ENCODE measurements around the gene DHX32.

The DHX32 gene

GRCh38 chr10:125811251-125811650, 69.8 kb downstream of the DHX32 start:
- DNase-seq (ENCODE audit: low read depth), result no peak

- no peak for DNase-seq (ENCODE audit: low read depth)
Measured at GRCh38 chr10:125808047-125808446, 73.0 kb downstream of the DHX32 start.

- DNase-seq (ENCODE audit: low read depth), result no peak
Measured at GRCh38 chr10:125802739-125803138, 78.4 kb downstream of the DHX32 start.

- no peak for DNase-seq (ENCODE audit: low read depth)
Measured at GRCh38 chr10:125802131-125802530, 79.0 kb downstream of the DHX32 start.

- no peak for DNase-seq (ENCODE audit: low read depth)
Measured at GRCh38 chr10:125801574-125801973, 79.5 kb downstream of the DHX32 start.

- no peak for DNase-seq (ENCODE audit: low read depth)
Measured at GRCh38 chr10:125799451-125800182, 81.5 kb downstream of the DHX32 start.

GRCh38 chr10:125797994-125798662, 83.0 kb downstream of the DHX32 start:
- no peak for DNase-seq (ENCODE audit: low read depth)

GRCh38 chr10:125797424-125797823, 83.7 kb downstream of the DHX32 start:
- DNase-seq (ENCODE audit: low read depth), result no peak

- DNase-seq (ENCODE audit: low read depth), result no peak
Measured at GRCh38 chr10:125795637-125796190, 85.4 kb downstream of the DHX32 start.

GRCh38 chr10:125795128-125795527, 86.0 kb downstream of the DHX32 start:
- no peak for DNase-seq (ENCODE audit: low read depth)

- no peak for DNase-seq (ENCODE audit: low read depth)
Measured at GRCh38 chr10:125792342-125793300, 88.5 kb downstream of the DHX32 start.

- DNase-seq (ENCODE audit: low read depth), result no peak
Measured at GRCh38 chr10:125788156-125789034, 92.7 kb downstream of the DHX32 start.
